HTR-8/SVneo (cell line): ENCODE data around the gene ST8SIA6.
"Not testable (repeated sequence)": the region's sequence is repeated elsewhere in the genome, so short reads cannot be mapped to it uniquely, and the experiment has no call there.

Source experiments
- DNase-seq: peaks from one replicate; pipeline ENCODE4 v3.0.0; 2011; ENCODE audit warnings: low spot score, mixed read lengths; ENCODE audit not compliant: insufficient read length
- FAIRE-seq: peaks from 2 replicates; lab custom pipeline; 2011; peaks lifted over from hg19 to GRCh38; lab: Jason Lieb, UNC

The ST8SIA6 gene

GRCh38 chr10:17402040-17402439, 52.4 kb downstream of the ST8SIA6 start:
- not testable (repeated sequence) for FAIRE-seq, DNase-seq

DNA sequence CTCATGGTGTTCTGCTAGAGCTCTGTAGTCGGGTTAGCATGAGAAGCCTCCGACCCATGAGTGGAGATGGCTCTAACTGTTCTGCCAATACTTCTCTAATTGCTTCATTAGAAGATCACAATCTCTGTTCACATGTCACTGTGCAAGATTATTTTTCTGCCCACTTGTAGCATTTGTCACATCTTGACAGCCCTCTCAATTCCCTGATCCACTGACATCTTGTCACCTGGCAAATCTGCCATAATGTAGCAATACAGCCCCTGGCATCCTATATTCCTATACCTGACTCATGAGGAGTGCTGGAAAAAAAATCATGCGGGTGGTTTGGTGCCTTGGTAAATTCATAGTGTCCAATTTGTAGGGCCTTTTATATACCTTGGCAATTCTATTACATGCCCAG, 58.4 kb downstream of the ST8SIA6 start:
- no peak for DNase-seq
- no peak for FAIRE-seq

DNA sequence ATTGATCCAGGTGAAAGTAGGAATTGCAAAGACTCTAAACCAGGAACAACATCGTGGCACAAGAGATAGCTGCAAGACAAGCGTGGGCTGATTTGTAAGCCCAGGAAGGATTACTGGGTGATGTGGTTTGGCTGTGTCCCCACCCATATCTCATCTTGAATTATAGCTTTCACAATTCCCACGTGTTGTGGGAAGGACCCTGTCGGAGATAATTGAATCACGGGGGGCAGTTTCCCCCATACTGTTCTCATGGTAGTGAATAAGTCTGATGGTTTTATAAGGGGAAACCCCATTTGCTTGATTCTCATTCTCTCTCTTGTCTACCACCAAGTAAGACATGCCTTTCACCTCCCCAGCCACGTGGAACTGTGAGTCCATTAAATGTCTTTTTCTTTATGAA, 59.5 kb downstream of the ST8SIA6 start:
- no peak for FAIRE-seq
- DNase-seq, result no peak

DNA sequence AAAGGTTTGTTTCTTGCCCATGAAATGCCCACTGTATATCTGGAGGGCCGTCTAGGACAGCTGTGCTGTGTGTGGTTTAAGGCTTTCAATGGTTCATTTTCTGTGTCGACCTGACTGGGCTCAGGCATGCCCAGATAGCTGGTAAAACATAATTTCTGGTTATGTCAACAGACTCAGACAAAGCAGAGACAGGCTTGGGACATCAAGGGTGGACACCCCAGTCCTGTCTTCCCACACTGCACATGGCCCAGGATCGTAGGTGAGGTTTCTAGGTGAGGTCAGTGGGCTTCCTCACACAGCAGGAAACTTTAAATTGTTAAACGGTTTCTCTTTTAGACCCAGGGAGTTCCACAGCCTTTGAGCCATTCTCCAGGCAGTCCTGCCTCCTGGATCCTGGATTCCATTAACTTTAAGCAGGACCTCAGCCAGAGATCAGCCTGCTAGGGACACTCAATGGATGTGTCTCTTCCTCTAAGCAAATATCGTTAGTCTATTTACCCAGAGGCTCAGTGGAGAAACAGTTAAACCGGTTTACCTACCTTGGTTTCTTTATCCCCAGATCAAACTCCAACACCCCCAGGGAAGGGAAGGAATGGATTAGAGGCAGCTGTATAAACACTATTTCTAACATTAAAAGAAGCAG, 66.4 kb downstream of the ST8SIA6 start:
- no peak for DNase-seq
- FAIRE-seq, result no peak

DNA sequence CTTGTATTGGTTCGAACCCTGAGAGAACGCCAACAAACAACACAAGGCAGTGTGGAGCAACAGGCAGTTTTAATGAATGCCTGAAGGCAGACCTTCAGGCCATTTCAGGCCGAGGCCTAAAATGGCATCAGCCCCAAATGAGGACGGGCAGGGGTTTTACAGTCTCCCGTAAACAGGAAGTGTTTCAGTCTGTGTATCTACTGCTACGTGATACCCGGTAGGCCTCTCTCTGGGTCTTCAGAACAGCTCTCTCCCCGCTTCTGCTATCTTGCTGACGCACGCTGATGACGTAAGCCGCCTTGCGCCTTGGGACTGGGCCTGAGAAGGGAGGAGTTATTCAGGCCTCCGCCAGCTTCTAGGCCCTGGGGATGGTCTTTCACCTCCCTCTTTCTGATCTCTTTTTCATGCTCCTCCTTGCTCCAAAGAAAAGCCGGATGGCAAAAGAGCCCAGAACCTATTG, 67.7 kb downstream of the ST8SIA6 start:
- DNase-seq, result no peak
- FAIRE-seq, result no peak

DNA sequence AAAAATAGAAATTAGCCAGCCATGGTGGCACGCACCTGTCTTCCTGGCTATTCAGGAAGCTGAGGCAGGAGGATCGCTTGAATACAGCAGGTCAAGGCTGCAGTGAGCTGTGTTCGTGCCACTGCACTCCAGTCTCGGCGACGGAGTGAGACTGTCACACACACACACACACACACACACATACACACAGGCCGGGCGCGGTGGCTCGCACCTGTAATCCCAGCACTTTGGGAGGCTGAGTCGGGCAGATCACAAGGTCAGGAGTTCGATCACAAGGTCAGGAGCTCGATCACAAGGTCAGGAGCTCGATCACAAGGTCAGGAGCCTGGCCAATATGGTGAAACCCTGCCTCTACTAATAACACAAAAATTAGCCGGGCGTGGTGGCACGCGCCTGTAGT, 68.4 kb downstream of the ST8SIA6 start:
- FAIRE-seq (no peak), DNase-seq (no peak)

GRCh38 chr10:17385066-17385465, 69.3 kb downstream of the ST8SIA6 start:
- no peak for FAIRE-seq
- no peak for DNase-seq

- DNase-seq (no peak), FAIRE-seq (no peak)
Observed at GRCh38 chr10:17383801-17384555, 70.4 kb downstream of the ST8SIA6 start.

GRCh38 chr10:17381502-17382142, 72.8 kb downstream of the ST8SIA6 start:
- FAIRE-seq, result no peak
- DNase-seq, result no peak

- no peak for DNase-seq
- FAIRE-seq, result no peak
Observed at GRCh38 chr10:17380888-17381287, 73.5 kb downstream of the ST8SIA6 start.

DNA sequence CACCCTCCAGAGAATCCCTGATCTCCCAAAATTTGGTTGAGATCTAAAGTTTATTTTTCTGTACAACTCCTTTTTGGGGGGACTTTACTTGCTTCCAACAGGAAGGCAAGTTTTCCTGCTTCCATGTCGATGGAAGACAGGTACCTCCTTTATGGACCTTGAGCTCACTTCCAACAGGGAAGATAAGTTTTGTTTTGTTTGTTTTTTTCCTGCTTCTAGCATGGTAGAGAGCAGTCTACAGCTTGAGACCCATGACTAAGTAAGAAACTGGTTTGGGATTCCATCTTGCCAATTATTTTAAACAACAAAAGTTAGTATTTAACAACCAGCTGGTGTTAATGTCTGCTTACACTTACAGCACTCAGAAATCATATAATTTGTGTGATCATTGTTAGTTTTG, 74.4 kb downstream of the ST8SIA6 start:
- no peak for DNase-seq
- no peak for FAIRE-seq

DNA sequence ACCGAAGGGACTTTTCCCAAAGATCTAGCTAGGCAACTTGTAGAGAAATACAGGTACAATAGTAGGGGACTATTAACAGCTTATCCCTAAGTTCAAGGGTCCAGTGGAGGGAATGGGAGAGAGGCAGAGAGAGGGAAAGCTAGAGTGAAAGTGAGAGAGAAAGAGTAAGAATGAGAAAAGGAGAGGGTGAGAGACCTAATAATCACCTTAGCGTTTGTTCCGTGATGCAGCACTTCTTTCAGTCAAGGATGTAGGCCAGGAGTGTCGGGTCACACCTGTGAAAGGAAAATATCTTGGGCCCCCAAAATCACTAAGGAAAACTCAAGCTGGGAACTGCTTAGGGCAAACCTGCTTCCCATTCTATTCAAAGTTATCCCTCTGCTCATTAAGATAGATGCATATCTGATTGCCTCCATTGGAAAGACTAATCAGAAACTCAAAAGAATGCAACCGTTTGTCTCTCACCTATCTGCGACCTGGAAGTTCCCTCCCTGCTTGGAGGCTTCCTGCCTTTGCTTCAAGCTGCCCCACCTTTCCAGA, 75.2 kb downstream of the ST8SIA6 start:
- DNase-seq (no peak), FAIRE-seq (no peak)

DNA sequence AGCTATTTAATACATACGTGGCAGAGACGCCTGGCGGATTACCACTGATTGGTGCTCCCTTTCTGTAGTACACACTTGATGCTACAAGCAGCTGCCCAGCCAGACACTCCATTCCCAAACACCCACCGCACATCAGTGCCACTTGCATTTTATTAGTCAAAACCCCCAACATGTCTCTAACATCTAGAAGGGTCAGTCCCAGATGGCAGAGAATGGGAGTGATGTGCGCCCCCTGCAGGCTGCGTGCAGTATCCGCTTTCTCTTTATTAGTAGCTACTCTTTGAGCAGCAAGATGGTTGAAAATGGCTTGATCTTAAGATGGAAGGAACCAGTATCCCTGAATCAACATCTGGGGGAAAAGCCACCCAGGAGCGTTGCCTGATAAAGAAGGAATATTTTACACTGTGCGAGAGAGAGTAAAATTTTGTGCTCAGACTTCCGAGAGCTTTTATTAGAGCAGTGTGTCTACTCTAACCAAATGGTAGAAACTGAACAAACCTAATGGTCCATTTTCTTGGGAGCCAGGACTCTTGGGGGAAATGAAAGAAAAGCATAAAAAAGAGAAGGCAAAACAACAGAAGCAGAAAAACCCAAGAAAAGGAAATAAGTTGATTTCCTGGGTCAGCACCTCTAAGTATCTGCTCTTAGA, 78.3 kb downstream of the ST8SIA6 start:
- DNase-seq (no peak), FAIRE-seq (no peak)

GRCh38 chr10:17368708-17369272, 85.6 kb downstream of the ST8SIA6 start:
- FAIRE-seq, result no peak
- no peak for DNase-seq

DNA sequence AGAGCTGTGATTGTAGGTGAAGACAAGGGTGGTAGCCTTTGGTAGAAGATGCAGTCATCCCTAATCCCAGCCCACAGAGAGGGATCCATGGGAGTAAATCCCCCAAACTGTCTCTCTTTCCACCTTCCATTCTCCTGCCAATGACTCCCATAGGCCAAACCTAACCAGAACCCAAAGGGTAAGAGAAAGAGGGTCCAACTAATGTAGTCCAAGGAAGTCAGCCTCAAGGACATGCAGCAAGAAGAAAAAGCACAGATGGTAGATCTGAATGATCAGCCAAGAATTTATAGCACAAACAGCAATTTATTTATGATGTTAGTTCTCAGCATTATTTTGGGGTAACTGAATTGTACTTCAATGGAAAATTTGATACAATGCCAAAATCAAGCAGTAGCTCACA, 87.7 kb downstream of the ST8SIA6 start:
- no peak for DNase-seq
- FAIRE-seq, result no peak

- no peak for FAIRE-seq
- DNase-seq, result no peak
Observed at GRCh38 chr10:17365402-17365801, 89.0 kb downstream of the ST8SIA6 start.

DNA sequence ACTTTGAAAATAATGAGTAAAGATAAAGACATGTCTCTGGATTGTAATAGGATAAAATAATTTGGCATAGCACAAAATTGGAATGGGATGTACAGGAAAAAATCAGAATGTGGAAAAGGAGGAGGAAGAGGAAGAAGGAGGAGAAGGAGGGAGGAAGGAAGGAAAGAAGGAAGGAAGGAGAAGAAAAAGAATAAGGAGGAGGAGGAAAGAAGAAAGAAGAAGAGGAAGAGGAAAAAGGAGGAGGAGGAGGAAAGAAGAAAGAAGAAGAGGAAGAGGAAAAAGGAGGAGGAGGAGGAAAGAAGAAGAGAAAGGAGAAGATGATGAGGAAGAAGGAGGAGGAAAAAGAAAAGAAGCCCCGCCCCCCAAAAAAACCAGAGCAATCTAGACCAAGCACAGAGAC, 95.9 kb downstream of the ST8SIA6 start:
- DNase-seq, result no peak
- no peak for FAIRE-seq

DNA sequence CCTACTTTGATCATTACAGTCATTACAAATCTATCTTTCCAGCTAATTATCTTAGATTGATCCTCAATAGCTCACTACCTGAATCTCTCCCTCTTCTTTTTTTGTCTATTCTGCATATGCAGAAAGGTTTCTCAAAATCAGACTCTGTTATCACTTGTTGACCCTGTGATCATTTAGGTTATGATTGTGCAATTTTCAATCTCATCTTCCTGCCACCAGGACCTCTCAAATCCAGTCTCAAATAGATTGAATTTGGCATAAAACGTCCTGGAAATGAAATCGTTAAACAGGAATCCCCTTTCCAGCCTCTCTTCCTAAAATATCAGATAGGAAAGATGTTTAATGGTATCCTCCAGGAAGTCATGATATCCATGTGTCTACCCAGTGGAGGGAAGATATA, 96.6 kb downstream of the ST8SIA6 start:
- FAIRE-seq, result no peak
- no peak for DNase-seq

DNA sequence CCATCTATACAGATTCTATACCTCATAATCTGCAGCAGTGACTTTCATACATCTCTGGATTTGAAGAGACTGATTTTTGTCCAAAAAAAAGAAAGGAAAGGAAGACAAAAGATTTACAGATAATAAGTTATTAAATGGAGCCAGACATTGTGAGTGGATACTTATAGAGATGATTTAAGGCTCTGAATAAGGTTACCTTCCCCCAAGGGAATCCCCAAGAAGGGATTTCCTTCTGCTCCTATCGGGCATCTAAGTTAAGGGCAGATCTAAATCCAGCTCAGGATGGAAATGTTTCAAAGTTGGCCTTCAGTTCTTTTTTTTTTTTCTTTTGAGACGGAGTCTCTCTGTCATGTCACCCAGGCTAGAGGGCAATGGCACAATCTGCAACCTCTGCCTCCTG, 97.6 kb downstream of the ST8SIA6 start:
- FAIRE-seq (no peak), DNase-seq (no peak)

DNA sequence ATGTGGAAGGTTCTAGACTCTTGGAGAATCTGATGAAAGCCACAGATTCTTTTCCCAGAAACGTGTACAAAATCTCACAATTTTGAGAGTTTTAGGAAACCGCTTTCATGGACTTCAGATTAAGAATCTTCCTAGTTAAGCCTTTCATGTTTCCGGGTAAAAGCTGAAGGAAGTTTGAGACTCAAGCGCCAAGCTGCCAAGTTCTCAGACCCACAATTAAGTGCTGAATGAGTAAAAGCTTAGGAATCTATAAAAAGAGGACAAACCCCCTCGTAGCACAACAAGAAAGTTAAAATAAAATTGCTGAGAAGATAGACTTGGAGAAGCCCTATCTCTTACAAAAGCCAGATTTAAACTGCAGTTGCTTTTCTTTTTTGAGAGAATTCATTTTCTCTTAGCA, 99.6 kb downstream of the ST8SIA6 start:
- no peak for FAIRE-seq
- DNase-seq, result no peak
